Testis (tissue), 3 donors: Measurements from ENCODE around the gene FUCA1. TPM values are rescaled to one million over a fixed set of nuclear protein-coding genes. Genes with fewer than 3 reads are reported as not detected.

Experiments used
- DNase-seq: peaks from one replicate; pipeline ENCODE4 v3.0.0-alpha.2; 2019
- H3K27ac ChIP-seq, 2 donors: fragments of 200-600 bp; sonication (generic); one replicate each; pipeline ENCODE4 v1.5.1; 2019
- H3K27me3 ChIP-seq: fragments of 200-600 bp; sonication (generic); one replicate; pipeline ENCODE4 v1.5.1; 2019
- H3K36me3 ChIP-seq: fragments of 200-600 bp; sonication (generic); one replicate; pipeline ENCODE4 v1.5.1; 2017; ENCODE audit warnings: low read depth; ENCODE audit errors: missing control alignments
- H3K4me1 ChIP-seq: fragments of 200-600 bp; sonication (generic); one replicate; pipeline ENCODE4 v1.5.1; 2019
- H3K4me3 ChIP-seq, 2 donors: fragments of 200-600 bp; sonication (generic); one replicate each; pipeline ENCODE4 v1.5.1; 2017 to 2019
- H3K9me3 ChIP-seq: fragments of 200-600 bp; sonication (generic); one replicate; pipeline ENCODE4 v1.5.1; 2017
- POLR2A ChIP-seq: fragments of 450-650 bp; IDR thresholded peaks from one replicate; pipeline ENCODE4 v1.6.1; 2017; ENCODE audit warnings: antibody characterized with exemption, mild to moderate bottlenecking, moderate library complexity
- WGBS, 2 donors: methylation state at CpG; one replicate each; pipeline ENCODE4 v1.1.5; 2018; 5-methylcytosine and 5-hydroxymethylcytosine counted together
- intact Hi-C: fragments of 100-400 bp; cut with DNase I; formaldehyde crosslinking; loops from one replicate; pipeline ENCODE4 v1.15.1; 2023; ENCODE audit warnings: low total_unique reads
- polyA plus RNA-seq: library from polyadenylated mRNA; stranded (reverse); fragments of 350-450 nt; fragmentation: Illumina TruSeq; extraction: RNeasy Lipid Tissue Mini Kit (QIAGEN cat#74804); gene quantifications from one replicate; pipeline ENCODE4 v1.2.3, GENCODE V29; 2014; ENCODE audit warnings: low read depth, low replicate concordance; ENCODE audit not compliant: insufficient read depth
- total RNA-seq, 2 donors: library from RNA; depleted of rRNA; stranded (reverse); fragments of >200 nt; gene quantifications; one replicate each; pipeline ENCODE4 v1.2.3, GENCODE V29; 2016
- TF ChIP-seq, protein P1 (sequence below), 3 experiments: fragments of 450-650 bp in 2 of 3; fragments of 200-600 bp in 1 of 3; sonication (generic) in 1 of 3; IDR thresholded peaks; one replicate each; pipeline ENCODE4 v1.5.1; 2016 to 2019; ENCODE audit warnings: antibody characterized with exemption in 3 of 3, mild to moderate bottlenecking in 2 of 3, moderate library complexity in 1 of 3

Gene FUCA1
- total and polyA plus RNA-seq, 3 donors from 2014 or later = 34.0 to 68.8 (median 41.2) TPM

DNA sequence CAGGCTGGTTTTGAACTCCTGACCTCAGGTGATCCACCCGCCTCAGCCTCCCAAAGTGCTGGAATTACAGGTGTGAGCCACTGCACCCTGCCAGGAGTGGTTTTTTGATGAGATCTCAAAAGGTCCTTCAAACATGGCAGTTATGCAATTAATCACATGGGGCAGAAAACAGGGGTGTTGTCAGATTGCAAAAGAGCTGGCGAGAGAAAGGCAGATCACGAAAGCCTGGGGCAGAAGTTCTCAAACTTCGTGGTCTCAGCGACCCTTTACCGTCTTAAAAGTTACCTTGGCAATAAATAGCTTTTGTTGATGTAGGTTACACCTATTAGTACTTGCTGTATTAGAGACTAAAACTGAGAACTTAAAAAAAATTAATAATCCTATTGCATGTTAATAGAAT is 29.0 kb upstream of the FUCA1 start:
- TF ChIP-seq, protein P1, sequence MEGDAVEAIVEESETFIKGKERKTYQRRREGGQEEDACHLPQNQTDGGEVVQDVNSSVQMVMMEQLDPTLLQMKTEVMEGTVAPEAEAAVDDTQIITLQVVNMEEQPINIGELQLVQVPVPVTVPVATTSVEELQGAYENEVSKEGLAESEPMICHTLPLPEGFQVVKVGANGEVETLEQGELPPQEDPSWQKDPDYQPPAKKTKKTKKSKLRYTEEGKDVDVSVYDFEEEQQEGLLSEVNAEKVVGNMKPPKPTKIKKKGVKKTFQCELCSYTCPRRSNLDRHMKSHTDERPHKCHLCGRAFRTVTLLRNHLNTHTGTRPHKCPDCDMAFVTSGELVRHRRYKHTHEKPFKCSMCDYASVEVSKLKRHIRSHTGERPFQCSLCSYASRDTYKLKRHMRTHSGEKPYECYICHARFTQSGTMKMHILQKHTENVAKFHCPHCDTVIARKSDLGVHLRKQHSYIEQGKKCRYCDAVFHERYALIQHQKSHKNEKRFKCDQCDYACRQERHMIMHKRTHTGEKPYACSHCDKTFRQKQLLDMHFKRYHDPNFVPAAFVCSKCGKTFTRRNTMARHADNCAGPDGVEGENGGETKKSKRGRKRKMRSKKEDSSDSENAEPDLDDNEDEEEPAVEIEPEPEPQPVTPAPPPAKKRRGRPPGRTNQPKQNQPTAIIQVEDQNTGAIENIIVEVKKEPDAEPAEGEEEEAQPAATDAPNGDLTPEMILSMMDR (IDR thresholded peaks at IDR 0.05) = no peak
- no peak for TF ChIP-seq POLR2A
- DNase-seq = no peak
- H3K27ac ChIP-seq = no peak overlapping the region
- WGBS, 2 donors = 83% methylated on average over 6 of the region's 6 CpGs
- no peak overlapping the region for H3K4me3 ChIP-seq
- no peaks in the 10 kb centered on the region for H3K27me3 ChIP-seq
- intact Hi-C loops = no loop called here
- no peaks in the 10 kb centered on the region for H3K9me3 ChIP-seq
- H3K36me3 ChIP-seq = no peaks in the 10 kb centered on the region
- H3K4me1 ChIP-seq = no peaks in the 10 kb centered on the region

DNA sequence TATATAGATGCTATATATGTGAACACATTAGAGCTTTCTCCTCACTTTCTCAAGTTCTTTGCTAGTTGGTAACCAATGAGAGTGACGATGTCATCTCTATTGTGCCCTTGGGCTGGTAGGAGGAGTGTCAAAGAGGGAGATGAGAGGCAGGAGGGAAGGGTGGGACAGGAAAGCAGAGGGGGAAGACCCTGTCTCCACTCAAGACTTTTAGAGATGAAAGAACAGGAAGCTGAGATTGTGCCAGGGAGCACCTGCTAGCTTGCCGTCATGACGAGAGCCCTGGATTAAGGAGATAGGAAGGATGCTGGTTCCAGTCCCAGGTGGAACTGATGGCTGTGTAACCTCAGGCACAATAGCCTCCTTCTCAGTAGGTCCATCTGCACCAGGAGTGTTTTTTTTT is 28.4 kb upstream of the FUCA1 start:
- H3K9me3 ChIP-seq = no peaks in the 10 kb centered on the region
- no peak overlapping the region for H3K4me3 ChIP-seq
- no peaks in the 10 kb centered on the region for H3K27me3 ChIP-seq
- no peak for DNase-seq
- intact Hi-C loops = no loop called here
- H3K4me1 ChIP-seq = no peaks in the 10 kb centered on the region
- no peak for TF ChIP-seq POLR2A
- TF ChIP-seq, protein P1 (IDR thresholded peaks at IDR 0.05) = no peak
- H3K36me3 ChIP-seq = no peaks in the 10 kb centered on the region
- WGBS, 2 donors = 32 to 50% methylated on average over 3 of the region's 3 CpGs
- H3K27ac ChIP-seq = no peak overlapping the region

- intact Hi-C loops = no loop called here
- no peaks in the 10 kb centered on the region for H3K36me3 ChIP-seq
- 69 to 70% methylated on average over 4 of the region's 4 CpGs for WGBS, 2 donors
- no peaks in the 10 kb centered on the region for H3K9me3 ChIP-seq
- H3K27ac ChIP-seq = no peak overlapping the region
- H3K4me3 ChIP-seq = no peak overlapping the region
- TF ChIP-seq, protein P1 (IDR thresholded peaks at IDR 0.05) = no peak
- TF ChIP-seq POLR2A = no peak
- no peak for DNase-seq
- no peaks in the 10 kb centered on the region for H3K27me3 ChIP-seq
- H3K4me1 ChIP-seq = no peaks in the 10 kb centered on the region
Observed at GRCh38 chr1:23895993-23896392, 27.9 kb upstream of the FUCA1 start.

DNA sequence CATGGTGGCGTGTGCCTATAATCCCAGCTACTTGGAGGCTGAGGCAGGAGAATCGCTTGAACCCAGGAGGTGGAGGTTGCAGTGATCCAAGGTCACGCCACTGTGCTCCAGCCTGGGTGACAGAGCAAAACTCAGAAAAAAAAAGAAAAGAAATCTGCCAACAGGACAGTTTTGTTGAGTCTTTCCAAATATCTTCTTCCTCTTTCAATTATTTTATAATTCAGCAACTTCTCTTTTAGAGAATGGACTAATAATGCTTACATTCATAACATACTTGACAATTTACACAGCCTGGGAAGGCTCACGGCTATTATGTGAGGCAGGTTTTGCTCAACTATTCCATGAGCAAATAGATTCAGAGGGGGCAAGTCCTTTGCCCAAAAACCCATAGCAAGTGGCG is 27.0 kb upstream of the FUCA1 start:
- TF ChIP-seq, protein P1 (IDR thresholded peaks at IDR 0.05) = no peak
- no peak for TF ChIP-seq POLR2A
- 85 to 89% methylated on average over 5 of the region's 5 CpGs for WGBS, 2 donors
- Histone ChIP-seq H3K4me1 (no peaks in the 10 kb centered on the region), H3K27me3 (no peaks in the 10 kb centered on the region), H3K27ac (no peak overlapping the region), H3K4me3 (no peak overlapping the region), H3K36me3 (no peaks in the 10 kb centered on the region), H3K9me3 (no peaks in the 10 kb centered on the region)
- DNase-seq = no peak
- intact Hi-C loops = no loop called here

DNA sequence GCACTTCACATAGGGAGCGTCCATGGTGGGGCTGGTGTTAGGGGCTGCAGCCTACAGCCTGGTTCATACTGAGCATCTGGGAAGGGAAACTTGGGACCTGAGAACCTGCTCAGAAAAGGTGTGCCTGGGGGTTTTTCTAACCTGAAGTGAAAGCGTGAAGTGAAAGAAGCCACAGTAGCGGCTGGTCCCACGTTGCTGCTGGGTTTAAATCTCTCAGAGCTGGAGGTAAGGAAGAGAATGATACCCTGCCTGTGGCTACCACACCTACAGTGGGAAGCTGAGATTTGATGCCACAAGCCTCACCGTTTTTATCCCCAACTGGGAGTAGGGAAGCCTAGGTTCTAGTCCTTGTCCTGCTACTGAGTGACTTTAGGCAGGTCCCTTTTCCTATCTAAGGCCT is 21.0 kb upstream of the FUCA1 start:
- Histone ChIP-seq H3K36me3 (no peaks in the 10 kb centered on the region), H3K4me3 (no peak overlapping the region), H3K27me3 (no peaks in the 10 kb centered on the region), H3K9me3 (no peaks in the 10 kb centered on the region), H3K4me1 (no peaks in the 10 kb centered on the region), H3K27ac (no peak overlapping the region)
- TF ChIP-seq, protein P1 (IDR thresholded peaks at IDR 0.05) = no peak
- TF ChIP-seq POLR2A = no peak
- intact Hi-C loops = no loop called here
- 81 to 89% methylated on average over 5 of the region's 5 CpGs for WGBS, 2 donors
- no peak for DNase-seq
